Activated CD4-positive, alpha-beta T cell treated with anti-CD3 and anti-CD28 coated beads, Interleukin-2, amount 50 U/mL, for 48 hours (primary cell): ENCODE data around the gene KRT72.

ENCODE experiments used
- DNase-seq, 2 experiments: peaks; one replicate each; pipeline ENCODE4 v3.0.0-alpha.2; 2020

KRT72 gene

GRCh38 chr12:52629281-52630007 lies 28.2 kb upstream of the KRT72 start:
- DNase-seq = no peak

GRCh38 chr12:52628841-52629240 lies 27.6 kb upstream of the KRT72 start:
- no peak for DNase-seq

- no peak for DNase-seq
Observed at GRCh38 chr12:52628111-52628507, 26.8 kb upstream of the KRT72 start.

GRCh38 chr12:52627395-52628110 lies 26.3 kb upstream of the KRT72 start:
- DNase-seq = no peak

GRCh38 chr12:52622349-52622748 lies 21.1 kb upstream of the KRT72 start:
- DNase-seq = no peak

- no peak for DNase-seq
Observed at GRCh38 chr12:52618866-52619265, 17.6 kb upstream of the KRT72 start.

GRCh38 chr12:52618216-52618615 lies 17.0 kb upstream of the KRT72 start, which contains the start of gene KRT73:
Gene KRT73 (minus strand): TSS chr12:52618559. CDS start chr12:52618524, 35 bp downstream.
- no peak for DNase-seq

GRCh38 chr12:52617403-52617785 lies 16.1 kb upstream of the KRT72 start:
- no peak for DNase-seq

- DNase-seq = no peak
Observed at GRCh38 chr12:52616680-52617402, 15.6 kb upstream of the KRT72 start.

GRCh38 chr12:52615912-52616311 lies 14.6 kb upstream of the KRT72 start:
- no peak for DNase-seq

GRCh38 chr12:52615208-52615868 lies 14.1 kb upstream of the KRT72 start:
- peak in 1 of 2 experiments; percentile 42 for DNase-seq

- no peak for DNase-seq
Observed at GRCh38 chr12:52614381-52615207, 13.3 kb upstream of the KRT72 start.

- DNase-seq = no peak
Observed at GRCh38 chr12:52613384-52614030, 12.2 kb upstream of the KRT72 start.

- no peak for DNase-seq
Observed at GRCh38 chr12:52612431-52613383, 11.4 kb upstream of the KRT72 start.

- DNase-seq = no peak
Observed at GRCh38 chr12:52611080-52611468, 9.8 kb upstream of the KRT72 start.

GRCh38 chr12:52608826-52609630 lies 7.8 kb upstream of the KRT72 start:
- no peak for DNase-seq

GRCh38 chr12:52608161-52608560 lies 6.9 kb upstream of the KRT72 start:
- no peak for DNase-seq

GRCh38 chr12:52607314-52607713 lies 6.1 kb upstream of the KRT72 start:
- no peak for DNase-seq

- no peak for DNase-seq
Observed at GRCh38 chr12:52606581-52607218, 5.4 kb upstream of the KRT72 start.
